Activated CD4-positive, alpha-beta T cell treated with anti-CD3 and anti-CD28 coated beads, Interleukin-2, amount 50 U/mL, for 1 hour (primary cell): ENCODE measurements around the gene CASTOR1.

Experiments
- DNase-seq: peaks from one replicate; pipeline ENCODE4 v3.0.0-alpha.2; 2020

The CASTOR1 gene

GRCh38 chr22:30284172-30284571, 5.1 kb downstream of the CASTOR1 start:
- DNase-seq = no peak

DNA sequence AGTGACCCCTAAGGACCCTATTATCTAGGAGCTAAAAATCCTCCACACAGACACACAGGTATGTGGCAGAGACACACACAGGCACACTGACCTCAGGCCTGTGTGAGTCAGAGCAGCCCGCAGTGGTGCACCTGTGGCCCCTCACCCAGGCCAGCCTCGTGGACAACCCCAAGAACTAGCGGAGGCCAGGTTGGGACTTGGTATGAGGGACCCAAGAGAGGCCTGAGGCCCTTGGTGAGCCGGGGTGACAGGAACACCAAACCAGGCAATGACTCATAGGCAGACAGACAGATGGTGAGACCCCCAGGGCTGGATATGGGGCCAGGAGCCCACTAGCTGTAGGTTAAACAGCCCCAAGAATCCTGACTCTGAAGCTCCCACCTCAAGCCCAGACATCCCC, 6.0 kb downstream of the CASTOR1 start:
- no peak for DNase-seq

DNA sequence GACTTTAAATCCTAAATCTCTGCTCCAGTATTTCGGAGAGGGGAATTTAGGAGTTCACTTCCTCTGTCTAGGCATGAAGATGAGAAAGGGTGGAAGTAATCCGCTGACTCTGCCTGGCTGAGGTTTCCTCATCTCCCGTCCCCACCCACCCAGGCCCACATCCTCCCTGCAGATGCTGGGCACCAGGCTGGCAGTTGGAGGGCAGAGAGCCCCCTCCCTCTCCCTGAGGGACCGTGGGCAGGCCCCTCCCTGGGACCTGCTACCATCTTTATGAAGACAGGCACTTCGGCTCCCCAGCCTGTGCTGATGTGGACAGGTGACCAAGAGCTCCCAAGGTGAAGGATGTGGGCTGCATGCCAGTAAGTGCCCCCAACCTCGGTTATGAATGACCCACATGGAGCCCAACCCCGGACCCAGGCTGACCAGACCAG, 6.7 kb downstream of the CASTOR1 start:
- no peak for DNase-seq

DNA sequence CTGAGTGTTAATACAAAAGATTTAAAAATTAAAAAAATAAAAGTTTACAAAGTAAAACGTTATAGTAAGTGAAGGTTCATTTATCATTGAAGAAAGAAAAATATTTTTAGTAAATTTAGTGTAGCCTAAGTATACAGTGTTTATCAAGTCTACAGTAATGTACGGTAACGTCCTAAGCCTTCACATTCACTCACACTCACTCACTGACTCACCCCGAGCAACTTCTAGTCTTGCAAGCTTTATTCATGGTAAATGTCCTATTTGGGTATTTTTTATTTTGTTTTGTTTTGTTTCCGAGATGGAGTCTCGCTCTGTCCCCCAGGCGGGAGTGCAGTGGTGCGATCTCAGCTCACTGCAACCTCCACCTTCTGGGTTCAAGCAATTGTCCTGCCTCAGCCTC, 8.8 kb downstream of the CASTOR1 start:
- DNase-seq = no peak

GRCh38 chr22:30279932-30280331, 9.4 kb downstream of the CASTOR1 start:
- DNase-seq = no peak

- DNase-seq = no peak
Observed at GRCh38 chr22:30279046-30279788, 10.1 kb downstream of the CASTOR1 start.

GRCh38 chr22:30277547-30278344, 11.6 kb downstream of the CASTOR1 start:
- no peak for DNase-seq

DNA sequence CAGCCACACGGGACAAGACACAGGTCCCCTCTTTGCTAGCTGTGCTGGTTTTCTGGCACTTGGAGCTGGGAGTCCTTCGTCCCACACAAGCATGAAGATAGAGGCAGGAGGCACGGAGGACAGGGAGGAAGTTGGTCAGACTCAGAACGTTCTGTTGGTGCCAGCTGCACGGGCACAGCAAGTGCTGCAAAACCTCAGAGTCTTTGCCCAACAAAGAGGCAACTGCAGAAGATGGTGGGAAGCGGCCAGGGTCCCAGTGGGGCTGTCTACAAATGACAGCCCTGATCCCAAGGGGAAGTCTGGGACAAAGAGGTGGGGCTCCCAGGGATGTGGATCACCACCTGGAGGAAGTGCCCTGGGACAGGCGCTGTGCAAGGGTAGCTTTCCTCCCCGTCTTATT, 13.3 kb downstream of the CASTOR1 start:
- DNase-seq = no peak

DNA sequence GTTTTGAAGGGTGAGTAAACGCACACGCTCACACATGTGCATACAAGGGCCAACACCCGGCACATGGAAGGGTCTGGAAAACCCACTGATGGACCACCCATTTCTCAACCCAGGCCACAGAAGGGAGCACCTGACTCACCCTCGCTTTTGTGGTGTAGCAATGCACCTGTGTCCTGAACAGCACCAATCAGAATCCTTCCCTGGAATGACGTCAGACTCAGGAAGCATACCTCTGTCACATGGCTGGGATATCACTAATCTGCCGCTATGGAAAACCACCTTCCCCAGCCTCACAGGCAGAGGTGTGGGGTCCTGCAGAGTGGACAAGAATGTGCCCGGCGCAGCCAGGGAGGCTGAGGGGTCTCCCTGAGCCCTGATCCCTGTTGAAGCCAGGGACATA, 13.7 kb downstream of the CASTOR1 start:
- no peak for DNase-seq

DNA sequence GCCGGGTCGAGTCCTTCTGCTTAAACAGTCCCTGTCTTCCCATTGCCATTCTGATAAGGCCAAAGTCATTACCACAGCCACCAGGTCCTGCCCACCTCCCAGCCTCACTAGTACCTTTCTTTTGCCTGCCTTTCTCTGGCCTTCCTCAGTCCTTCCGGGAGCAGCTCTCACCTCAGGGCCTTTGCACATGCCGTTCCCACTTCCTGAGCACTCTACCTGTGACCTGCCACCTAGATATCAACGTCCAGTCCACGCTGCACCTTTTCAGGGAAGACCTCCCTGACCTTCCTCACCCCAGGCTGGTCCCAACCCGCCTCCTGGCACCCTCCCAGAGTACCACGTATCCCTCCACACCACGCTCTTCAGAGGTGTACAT, 14.9 kb downstream of the CASTOR1 start:
- no peak for DNase-seq

GRCh38 chr22:30273711-30274436, 15.4 kb downstream of the CASTOR1 start:
- DNase-seq = no peak

DNA sequence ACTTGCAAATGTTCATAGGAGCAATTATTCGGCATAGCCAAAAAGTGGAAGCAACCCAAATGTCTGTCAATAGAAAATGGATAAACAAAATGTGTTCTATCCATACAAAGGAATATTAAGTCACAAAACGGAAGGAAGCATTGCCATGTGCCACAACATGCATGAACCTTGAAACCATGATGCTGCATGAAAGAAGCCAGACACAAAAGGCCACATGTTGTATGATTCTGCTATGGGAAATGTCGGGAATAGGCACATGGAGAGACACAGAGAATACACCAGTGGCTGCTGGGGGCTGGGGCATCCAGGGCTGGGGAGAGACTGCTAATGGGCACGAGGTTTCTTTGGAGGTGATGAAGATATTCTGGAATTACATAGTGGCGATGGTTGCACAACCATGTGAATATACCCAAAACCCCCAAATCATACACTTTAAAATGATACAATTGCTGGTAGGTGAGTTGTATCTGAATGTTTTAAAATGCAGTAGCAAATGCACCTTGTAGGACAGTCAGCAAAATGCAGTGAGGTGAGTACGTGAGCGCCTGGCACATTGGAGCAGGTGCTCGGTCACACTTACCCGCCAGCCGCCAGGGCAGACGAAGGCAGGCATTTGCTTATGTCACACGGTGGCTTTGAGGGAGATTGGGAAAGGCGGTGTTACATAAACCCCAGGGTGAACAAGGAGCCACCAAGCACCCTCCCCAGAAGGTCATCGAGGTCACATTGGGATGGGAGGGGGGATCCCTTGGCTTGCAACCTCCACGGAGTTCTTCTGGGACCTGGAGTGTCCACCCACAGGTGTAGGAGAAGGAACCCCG, 16.3 kb downstream of the CASTOR1 start:
- no peak for DNase-seq

GRCh38 chr22:30270832-30271231, 18.5 kb downstream of the CASTOR1 start:
- no peak for DNase-seq

DNA sequence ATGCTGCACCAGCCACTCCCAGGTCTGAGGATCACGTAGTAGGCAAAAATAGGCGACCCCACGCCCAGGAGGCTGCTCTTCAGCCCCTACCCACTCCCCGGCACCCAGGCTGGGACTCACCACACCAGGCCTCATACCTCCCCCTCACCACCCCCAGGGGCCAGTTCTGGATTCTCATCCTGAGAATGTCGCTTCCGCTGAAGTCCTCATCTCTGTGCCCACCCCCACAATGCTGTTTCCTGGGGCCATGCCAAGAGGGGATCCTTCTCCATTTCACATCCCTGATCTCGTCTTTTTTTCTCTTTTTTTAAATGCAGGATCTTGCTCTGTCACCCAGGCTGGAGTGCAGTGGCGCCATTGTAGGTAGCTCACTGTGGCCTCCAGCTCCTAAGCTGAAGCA, 21.0 kb downstream of the CASTOR1 start:
- DNase-seq = no peak

DNA sequence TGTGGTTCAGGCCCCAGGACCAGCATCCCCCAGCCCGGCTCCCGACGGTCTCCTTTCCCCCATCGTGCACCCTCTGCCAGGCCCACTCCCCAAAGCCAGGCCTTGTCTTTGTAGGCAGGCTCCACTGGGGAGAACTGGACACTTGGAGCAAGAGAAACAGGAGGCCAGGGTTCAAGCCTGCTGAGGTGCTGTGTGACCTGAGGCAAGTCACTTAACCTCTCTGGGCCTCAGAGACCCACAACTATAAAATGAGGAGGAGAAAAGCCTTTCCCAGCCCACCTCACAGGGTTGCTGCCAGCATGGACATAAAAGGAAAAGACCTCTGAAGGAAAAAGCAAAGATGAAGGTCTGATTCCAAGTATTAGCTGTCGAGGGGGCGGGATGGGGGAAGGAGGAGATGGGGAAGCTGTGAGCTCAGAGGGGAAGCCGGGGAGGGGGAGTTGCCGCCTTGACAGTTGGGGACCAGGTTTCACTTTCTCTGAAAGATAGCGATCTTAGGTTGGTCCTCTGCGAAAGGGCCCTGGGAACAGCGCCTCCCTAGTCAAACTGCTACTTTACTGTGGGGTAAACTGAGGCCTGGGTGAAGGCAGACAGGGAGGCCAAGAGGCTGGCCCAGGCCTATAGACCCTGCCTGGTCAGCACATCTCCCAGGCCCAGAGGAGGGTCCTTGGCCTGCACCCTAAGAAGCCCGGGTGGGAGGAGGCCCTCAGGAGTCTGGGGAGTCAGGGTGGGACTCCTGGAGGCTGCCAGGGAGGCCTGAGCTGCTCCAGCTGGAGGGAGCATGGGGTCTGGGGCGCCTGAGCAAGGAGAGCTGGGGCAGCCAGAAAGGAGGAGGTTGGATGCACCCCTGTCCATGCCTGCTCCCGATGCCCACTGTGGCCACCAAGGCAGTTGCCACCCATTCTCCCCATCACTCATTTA, 21.7 kb downstream of the CASTOR1 start:
- DNase-seq = peak; percentile 41

- DNase-seq = peak; percentile 55
Observed at GRCh38 chr22:30266445-30267381, 22.6 kb downstream of the CASTOR1 start, which contains the start of gene OSM. OSM (minus strand) TSS chr22:30266851; CDS start chr22:30266799, 52 bp downstream.

DNA sequence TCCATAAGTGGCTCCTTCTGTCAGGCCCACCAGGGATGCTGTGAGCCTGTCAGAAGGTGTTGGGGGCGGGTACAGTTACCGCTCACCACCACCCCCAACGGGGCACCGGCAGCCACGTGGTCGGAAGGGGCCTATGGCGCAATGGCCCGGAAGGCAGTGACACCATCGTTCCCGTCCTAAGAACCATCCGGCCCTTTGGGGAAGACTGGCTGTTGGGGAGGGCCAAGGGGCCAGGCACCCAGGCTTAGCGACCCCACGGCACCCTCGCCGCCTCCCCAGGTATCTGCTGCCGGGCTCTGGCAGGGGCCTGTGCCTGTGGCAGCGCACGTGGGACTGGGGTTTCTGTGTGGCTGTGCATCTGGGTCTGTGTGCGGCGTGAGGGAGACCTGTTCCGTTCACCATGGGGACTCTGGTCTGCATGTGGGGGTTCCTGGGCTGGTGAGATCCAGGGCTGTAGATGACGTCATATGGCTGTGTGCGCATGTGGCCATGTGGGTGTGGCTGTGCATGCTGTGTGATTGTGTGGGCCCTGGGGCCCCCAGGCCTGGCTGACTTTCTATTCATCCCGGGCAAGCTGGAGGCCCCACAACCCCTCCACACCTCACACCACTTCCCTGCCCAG, 23.4 kb downstream of the CASTOR1 start:
- DNase-seq = peak; percentile 77

DNA sequence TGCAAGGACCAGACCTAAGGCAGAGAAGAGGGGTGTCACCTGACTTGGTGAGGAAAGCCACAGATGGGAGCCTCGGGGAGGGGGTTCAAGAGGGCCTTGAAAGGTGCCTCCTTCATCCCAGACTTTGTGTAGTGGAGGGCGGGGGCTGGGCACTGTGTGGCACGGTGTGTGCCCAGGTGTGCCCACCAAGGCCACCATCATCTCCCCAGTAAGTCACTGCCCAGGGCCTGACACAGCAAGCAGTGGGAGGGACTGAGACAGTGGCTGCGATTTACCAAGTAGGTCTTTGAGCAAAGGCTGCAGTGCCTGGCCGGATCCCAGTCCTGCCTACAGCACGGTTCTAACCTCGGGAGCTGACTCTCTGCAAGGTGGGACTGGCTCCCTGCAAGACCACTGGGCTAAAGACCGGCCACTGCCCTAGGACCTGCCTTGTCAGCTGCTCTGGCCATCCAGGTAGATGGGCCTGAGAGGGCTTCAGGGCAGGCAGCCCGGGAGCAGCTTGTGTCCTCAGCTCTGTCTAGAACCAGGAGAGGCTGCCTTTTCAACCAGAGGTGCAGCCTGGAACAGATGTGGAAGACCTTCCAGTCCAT, 24.1 kb downstream of the CASTOR1 start:
- no peak for DNase-seq

GRCh38 chr22:30263883-30264282, 25.4 kb downstream of the CASTOR1 start:
- DNase-seq = no peak
